22Rv1 (cell line): ENCODE results near the gene NUDT10.

Experiments used
- CTCF ChIP-seq: fragments of 450-650 bp; IDR thresholded peaks from 2 replicates; pipeline ENCODE4 v1.5.1; 2017; ENCODE audit warnings: mild to moderate bottlenecking
- ZFX ChIP-seq: fragments of 450-650 bp; IDR thresholded peaks from 2 replicates; pipeline ENCODE4 v1.6.1; 2017; ENCODE audit warnings: antibody characterized with exemption, borderline replicate concordance

- TF ChIP-seq CTCF (no peak), ZFX (no peak)
Measured at GRCh38 chrX:51334276-51334675, 1.7 kb downstream of the NUDT10 start.
